Activated naive CD4-positive, alpha-beta T cell treated with anti-CD3 and anti-CD28 coated beads for 36 hours (primary cell): Measurements from ENCODE around the gene ELAVL4. TPM values are rescaled to one million over a fixed set of nuclear protein-coding genes. Genes with fewer than 3 reads are reported as not detected.

ENCODE experiments used
- CTCF ChIA-PET: fragments of 350-600 bp; sonication (Branson Sonifier 250); formaldehyde crosslinking; loops from one replicate; lab custom pipeline; 2021; ENCODE audit warnings: antibody characterized with exemption; lab: Charles Lee
- DNase-seq: peaks from one replicate; pipeline ENCODE4 v3.0.0-alpha.2; 2020
- H3K27ac Mint-ChIP-seq: one replicate; pipeline ENCODE4 v1.8.0; 2021; ENCODE audit warnings: mild to moderate bottlenecking, mixed read lengths
- H3K27me3 Mint-ChIP-seq: one replicate; pipeline ENCODE4 v1.8.0; 2021; ENCODE audit warnings: low read depth, mixed read lengths
- H3K36me3 Mint-ChIP-seq: one replicate; pipeline ENCODE4 v1.8.0; 2021; ENCODE audit warnings: low read depth, mixed read lengths
- H3K4me1 Mint-ChIP-seq: one replicate; pipeline ENCODE4 v1.8.0; 2021; ENCODE audit warnings: low read depth, mixed read lengths
- H3K4me3 Mint-ChIP-seq: one replicate; pipeline ENCODE4 v1.8.0; 2021; ENCODE audit warnings: mild to moderate bottlenecking, moderate library complexity, mixed read lengths
- H3K9me3 Mint-ChIP-seq: one replicate; pipeline ENCODE4 v1.8.0; 2021; ENCODE audit warnings: mixed read lengths
- intact Hi-C: fragments of 100-400 bp; cut with micrococcal nuclease; formaldehyde crosslinking; loops from one replicate; pipeline ENCODE4 v1.15.1; 2023
- total RNA-seq, 2 experiments: library from RNA; stranded (reverse); gene quantifications; one replicate each; pipeline ENCODE4 v1.2.3, GENCODE V29; 2021

Gene ELAVL4
- total RNA-seq = not detected

DNA sequence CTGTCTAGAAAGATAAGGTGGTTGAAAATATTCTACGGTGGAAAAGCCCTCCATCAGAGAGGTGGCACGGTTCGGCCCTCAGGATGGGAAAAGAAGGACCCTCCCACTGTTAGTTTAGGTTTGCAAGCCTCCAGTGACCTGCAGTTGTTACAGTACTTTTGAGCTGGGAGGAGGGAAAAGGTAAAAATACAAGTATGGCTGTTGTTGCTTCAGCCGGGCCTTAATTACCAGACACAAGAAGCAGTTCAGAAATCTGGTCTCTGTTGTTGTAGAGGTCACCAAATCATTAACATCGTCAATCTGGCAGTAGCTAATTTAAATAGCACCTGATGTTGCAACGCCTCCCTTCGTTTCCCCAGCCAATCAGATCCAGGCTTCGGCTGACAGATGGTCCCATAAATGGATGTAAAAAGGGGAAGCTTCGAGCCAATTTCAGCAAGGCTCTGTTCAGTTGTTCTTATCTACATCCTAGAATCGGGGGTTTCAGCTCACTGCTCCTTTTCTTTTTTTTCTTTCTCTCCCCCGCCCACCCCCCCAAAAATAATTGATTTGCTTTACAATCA is at the start of gene ELAVL4:
ELAVL4 (plus strand) TSS at position 424 of the 563 bp plus-strand sequence. CDS start 270 bp downstream, outside the sequence.
- no peaks in the 10 kb centered on the region for H3K36me3 Mint-ChIP-seq
- CTCF ChIA-PET = no interaction called here
- H3K4me3 Mint-ChIP-seq = peak within 1 kb of the TSS; percentile 7
- intact Hi-C loops = no loop called here
- H3K27me3 Mint-ChIP-seq = peaks cover 57% of the 10 kb centered on the region
- H3K9me3 Mint-ChIP-seq = no peaks in the 10 kb centered on the region
- H3K27ac Mint-ChIP-seq = no peak within 1 kb of the TSS
- H3K4me1 Mint-ChIP-seq = peaks cover 16% of the 10 kb centered on the region
- no peak for DNase-seq

DNA sequence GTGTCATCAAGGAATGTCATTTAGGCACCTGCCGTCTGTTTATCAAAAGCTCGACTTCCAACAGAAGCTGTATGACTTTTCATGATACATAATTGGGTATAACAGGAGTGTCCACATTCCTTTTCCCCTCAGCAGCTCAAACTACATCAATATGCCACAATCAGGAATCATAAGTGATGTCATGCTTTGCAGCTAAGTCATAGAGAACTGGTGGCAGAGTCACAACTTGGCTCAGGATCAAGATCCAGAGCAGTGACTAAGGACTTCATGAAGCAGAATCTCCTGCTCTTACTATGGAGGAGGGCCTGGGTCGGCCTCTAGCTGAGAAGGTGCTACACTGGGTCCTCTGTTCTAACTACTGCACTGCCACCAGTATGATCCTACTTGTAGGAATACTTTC is 48.4 kb upstream of the ELAVL4 start:
- no peaks in the 10 kb centered on the region for H3K27me3 Mint-ChIP-seq
- CTCF ChIA-PET = no interaction called here
- H3K36me3 Mint-ChIP-seq = no peaks in the 10 kb centered on the region
- intact Hi-C loops = no loop called here
- no peak for DNase-seq
- no peaks in the 10 kb centered on the region for H3K9me3 Mint-ChIP-seq
- no peak overlapping the region for H3K27ac Mint-ChIP-seq
- H3K4me3 Mint-ChIP-seq = no peak overlapping the region
- H3K4me1 Mint-ChIP-seq = no peaks in the 10 kb centered on the region

DNA sequence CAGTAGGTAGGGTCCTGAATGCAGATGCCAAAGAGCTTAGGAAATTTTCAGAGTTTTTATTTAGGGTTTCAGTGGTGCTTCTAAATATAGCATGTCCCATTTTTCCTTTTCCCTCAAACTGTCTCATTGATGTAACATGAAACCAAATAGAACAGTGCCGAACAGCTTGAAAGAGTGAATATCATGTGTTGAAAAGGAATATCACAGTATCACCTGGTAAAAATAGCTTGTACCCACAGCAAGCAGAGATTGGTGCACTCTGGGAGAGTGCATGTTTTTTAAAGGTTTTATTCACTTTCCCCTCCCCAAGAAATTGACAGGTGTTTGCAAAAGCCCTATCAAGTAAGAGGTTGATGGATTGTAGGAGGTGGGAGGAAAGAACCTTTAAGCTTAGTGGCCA is 41.9 kb upstream of the ELAVL4 start:
- Mint-ChIP-seq H3K9me3 (no peaks in the 10 kb centered on the region), H3K36me3 (no peaks in the 10 kb centered on the region), H3K27me3 (peaks cover 3% of the 10 kb centered on the region), H3K27ac (no peak overlapping the region), H3K4me3 (no peak overlapping the region), H3K4me1 (no peaks in the 10 kb centered on the region)
- intact Hi-C loops = no loop called here
- CTCF ChIA-PET = no interaction called here
- no peak for DNase-seq

DNA sequence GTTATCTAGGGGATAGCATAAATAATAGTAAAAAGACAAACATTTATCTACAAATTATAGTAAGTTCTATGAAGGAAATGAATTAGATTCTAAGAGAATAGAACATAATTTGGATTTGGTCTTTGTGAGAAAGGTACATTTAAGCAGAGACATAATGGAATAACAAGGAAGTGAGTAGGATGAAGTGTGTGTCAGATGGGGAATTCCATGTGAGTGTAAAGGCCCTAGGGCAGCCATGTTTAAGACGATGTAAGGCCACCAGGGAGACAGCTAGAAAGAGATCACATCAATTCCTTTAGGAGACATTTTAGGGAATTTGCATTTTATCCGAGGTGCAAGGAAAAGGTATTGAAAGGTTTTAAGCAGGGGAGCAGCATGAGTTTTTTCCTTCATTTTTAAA is 33.8 kb upstream of the ELAVL4 start:
- intact Hi-C loops = no loop called here
- no peak for DNase-seq
- CTCF ChIA-PET = no interaction called here
- H3K4me3 Mint-ChIP-seq = no peak overlapping the region
- no peak overlapping the region for H3K27ac Mint-ChIP-seq
- H3K4me1 Mint-ChIP-seq = no peaks in the 10 kb centered on the region
- no peaks in the 10 kb centered on the region for H3K27me3 Mint-ChIP-seq
- no peaks in the 10 kb centered on the region for H3K9me3 Mint-ChIP-seq
- H3K36me3 Mint-ChIP-seq = no peaks in the 10 kb centered on the region

DNA sequence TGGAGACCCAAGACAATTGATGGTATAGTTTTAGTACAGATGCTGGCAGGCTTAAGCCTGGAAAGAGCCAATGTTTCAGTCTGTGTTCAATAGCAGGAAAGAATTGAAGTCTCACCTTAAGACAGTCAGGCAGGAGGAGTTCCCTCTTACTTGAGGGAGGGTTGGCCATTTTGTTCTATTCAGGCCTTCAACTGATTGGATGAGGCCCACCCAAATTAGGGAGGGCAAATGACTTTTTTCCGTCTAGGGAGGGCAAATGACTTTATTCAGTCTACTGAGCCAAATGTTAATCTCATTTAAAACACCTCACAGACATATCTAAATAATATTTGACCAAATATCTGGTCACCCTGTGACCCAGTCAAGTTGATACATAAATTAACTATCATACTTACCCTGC is 31.4 kb upstream of the ELAVL4 start:
- CTCF ChIA-PET = no interaction called here
- Mint-ChIP-seq H3K4me3 (no peak overlapping the region), H3K27ac (no peak overlapping the region), H3K9me3 (no peaks in the 10 kb centered on the region), H3K27me3 (no peaks in the 10 kb centered on the region), H3K36me3 (no peaks in the 10 kb centered on the region), H3K4me1 (no peaks in the 10 kb centered on the region)
- DNase-seq = no peak
- intact Hi-C loops = no loop called here

DNA sequence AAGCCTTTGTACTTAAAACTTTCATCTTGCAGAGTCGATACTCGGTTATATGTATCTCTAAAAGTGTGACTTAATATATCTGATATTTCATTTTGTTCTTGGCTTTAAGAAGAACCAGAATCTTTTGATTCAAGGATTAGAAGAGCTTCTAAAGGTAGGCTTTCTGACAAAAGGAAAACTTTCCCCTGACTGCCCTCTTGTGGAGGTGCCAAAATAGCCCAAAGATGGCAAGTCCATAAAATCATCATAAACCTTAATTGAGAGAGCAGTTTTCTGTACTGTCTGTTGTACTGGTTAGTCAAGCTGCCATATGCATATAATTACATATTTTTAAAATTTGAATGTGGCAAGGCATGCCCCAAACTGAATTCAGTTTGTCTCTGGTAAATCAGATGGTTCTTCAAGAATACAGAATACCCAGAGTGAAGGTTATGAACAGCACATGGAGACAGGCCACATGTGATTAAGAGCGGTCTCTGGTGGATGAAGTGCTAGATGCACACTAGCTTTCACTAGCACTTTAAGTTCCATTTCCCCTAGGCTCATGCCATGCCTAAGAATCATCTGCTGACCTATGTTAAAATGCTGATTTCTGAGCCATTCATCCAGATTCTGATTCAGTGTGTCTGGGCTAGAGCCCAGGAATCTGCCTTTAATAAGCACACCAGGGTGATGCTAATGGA is 27.7 kb upstream of the ELAVL4 start:
- no peaks in the 10 kb centered on the region for H3K27me3 Mint-ChIP-seq
- CTCF ChIA-PET = no interaction called here

DNA sequence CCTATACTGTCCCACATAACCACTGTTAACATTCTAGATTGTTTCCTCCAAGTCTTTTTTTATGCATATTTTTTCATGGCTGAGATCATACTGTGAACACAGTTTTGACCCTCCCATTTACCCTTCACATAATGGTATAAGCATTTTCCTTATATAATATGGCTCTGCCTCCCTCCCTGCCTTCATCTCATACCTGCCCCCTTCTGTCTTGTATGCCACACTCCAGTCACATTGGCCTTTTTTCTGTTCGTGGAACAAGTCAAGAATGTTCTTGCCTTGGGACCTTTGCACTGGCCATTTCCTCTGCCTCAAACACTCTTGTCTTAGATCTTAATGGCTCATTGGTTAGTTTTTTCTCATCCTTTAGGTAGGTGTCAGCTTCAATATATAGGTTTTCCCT is 24.3 kb upstream of the ELAVL4 start:
- peaks cover 2% of the 10 kb centered on the region for H3K9me3 Mint-ChIP-seq
- no peak overlapping the region for H3K4me3 Mint-ChIP-seq
- H3K36me3 Mint-ChIP-seq = no peaks in the 10 kb centered on the region
- H3K27me3 Mint-ChIP-seq = no peaks in the 10 kb centered on the region
- intact Hi-C loops = no loop called here
- no peak for DNase-seq
- no peaks in the 10 kb centered on the region for H3K4me1 Mint-ChIP-seq
- no peak overlapping the region for H3K27ac Mint-ChIP-seq
- CTCF ChIA-PET = no interaction called here

More for the DNA sequence above, 27.7 kb upstream of the ELAVL4 start:
- Mint-ChIP-seq H3K4me3 (no peak overlapping the region), H3K4me1 (no peaks in the 10 kb centered on the region), H3K36me3 (no peaks in the 10 kb centered on the region), H3K9me3 (peaks cover 2% of the 10 kb centered on the region), H3K27ac (no peak overlapping the region)
- DNase-seq = peak; percentile 14
- intact Hi-C loops = no loop called here

DNA sequence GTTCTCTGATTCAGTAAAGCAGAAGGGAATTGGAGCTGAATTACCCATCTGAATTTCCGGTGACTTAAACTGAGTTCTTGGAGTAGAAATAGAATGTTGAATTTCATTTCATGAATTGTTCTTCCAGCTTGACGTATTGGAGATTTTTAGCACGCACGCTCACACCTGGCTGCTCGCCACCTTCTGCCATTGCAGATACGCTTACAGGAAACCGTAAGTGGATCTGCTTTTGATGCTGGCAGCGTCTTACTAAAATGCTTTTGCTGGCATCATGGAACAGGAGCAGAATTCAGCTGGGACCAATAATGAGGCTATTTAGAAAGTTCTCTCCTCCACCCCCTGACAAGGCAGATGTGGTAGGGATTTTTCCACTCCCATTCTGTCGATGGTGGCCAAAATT is 17.7 kb upstream of the ELAVL4 start:
- CTCF ChIA-PET = no interaction called here
- no peak overlapping the region for H3K27ac Mint-ChIP-seq
- no peaks in the 10 kb centered on the region for H3K4me1 Mint-ChIP-seq
- H3K9me3 Mint-ChIP-seq = no peaks in the 10 kb centered on the region
- peaks cover 8% of the 10 kb centered on the region for H3K27me3 Mint-ChIP-seq
- no peak overlapping the region for H3K4me3 Mint-ChIP-seq
- H3K36me3 Mint-ChIP-seq = no peaks in the 10 kb centered on the region
- DNase-seq = no peak
- intact Hi-C loops = no loop called here

DNA sequence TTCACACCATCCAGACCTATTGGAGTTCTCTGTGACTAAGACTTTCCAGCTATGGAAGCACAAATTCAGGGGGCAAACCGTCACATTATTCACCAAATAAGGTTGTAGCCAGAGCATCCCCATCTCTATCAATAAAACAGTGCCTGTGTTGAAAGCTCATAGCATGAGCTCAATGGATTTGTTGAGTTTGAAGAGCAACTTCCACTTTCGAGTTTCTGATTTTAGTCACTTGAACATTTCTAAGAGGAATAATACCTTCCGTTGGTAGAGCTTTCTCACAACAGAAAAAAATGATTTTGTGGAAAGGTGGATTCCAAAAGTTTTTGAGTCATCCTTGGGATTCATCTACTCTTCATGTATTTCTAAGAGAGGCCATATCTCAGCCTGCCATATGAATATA is 13.0 kb upstream of the ELAVL4 start:
- Mint-ChIP-seq H3K36me3 (no peaks in the 10 kb centered on the region), H3K9me3 (no peaks in the 10 kb centered on the region), H3K4me1 (no peaks in the 10 kb centered on the region), H3K27me3 (peaks cover 9% of the 10 kb centered on the region), H3K27ac (no peak overlapping the region), H3K4me3 (no peak overlapping the region)
- CTCF ChIA-PET = interaction anchor here (1.5 kb wide), 1 partner anchor 10 kb away, joined by 4 read pairs; no protein-coding TSS in a partner anchor
- no peak for DNase-seq
- intact Hi-C loops = no loop called here

DNA sequence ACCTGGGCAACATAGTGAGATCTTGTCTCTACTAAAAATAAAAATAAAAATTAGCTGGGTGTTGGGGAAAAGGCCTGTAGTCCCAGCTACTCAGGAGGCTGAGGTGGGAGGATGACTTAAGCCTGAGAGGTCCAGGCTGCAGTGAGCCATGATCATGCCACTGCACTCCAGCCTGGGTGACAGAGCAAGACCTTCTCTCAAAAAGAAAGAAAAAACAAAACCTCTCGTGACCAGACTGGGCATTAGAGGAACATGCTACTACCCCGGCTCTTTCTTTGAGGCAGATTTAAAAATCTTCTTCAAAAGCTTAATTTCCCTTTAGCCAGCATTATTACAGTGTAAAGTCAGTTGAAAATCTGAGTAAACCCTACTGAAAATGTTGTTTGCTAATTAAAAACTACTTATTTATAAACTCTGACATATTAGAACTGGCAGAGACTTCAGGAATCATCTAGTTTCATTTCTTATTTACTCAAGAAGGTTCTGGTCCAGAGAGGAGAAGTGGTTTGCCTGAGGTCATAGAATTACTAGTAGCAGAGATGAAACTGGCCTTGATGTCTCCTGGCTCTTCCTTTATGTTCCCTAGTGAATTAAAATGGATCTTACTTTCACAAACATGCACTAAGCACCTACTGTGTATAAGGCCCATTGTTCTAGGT is 11.6 kb upstream of the ELAVL4 start:
- intact Hi-C loops = no loop called here
- no peak overlapping the region for H3K4me3 Mint-ChIP-seq
- CTCF ChIA-PET = interaction anchor here (1.5 kb wide), 1 partner anchor 8 kb away, joined by 4 read pairs; no protein-coding TSS in a partner anchor

DNA sequence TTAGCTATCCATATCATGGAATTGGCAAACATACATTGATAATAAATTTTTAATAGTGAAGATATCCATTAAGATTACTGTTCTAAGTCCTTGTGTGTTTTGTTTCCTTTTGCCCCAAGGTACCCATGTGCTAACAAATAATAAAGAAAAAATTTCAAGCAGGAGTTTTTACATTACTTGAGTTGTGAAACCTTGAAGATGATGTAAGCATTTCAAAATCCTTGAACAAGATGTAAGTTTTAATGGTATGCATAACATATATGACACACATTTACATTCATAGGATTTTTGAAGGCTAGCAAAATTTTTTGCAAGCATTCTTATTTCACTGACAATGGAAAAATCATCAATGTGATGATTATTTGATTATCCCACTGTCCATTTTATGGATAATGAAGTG is 10.9 kb upstream of the ELAVL4 start:
- no peak for DNase-seq
- CTCF ChIA-PET = no interaction called here
- Mint-ChIP-seq H3K4me3 (no peak overlapping the region), H3K27me3 (peaks cover 2% of the 10 kb centered on the region), H3K4me1 (no peaks in the 10 kb centered on the region), H3K36me3 (no peaks in the 10 kb centered on the region), H3K9me3 (no peaks in the 10 kb centered on the region), H3K27ac (no peak overlapping the region)
- intact Hi-C loops = no loop called here

More for the DNA sequence above, 11.6 kb upstream of the ELAVL4 start:
- Mint-ChIP-seq H3K27me3 (peaks cover 6% of the 10 kb centered on the region), H3K9me3 (no peaks in the 10 kb centered on the region), H3K36me3 (no peaks in the 10 kb centered on the region), H3K27ac (no peak overlapping the region), H3K4me1 (no peaks in the 10 kb centered on the region)
- no peak for DNase-seq

DNA sequence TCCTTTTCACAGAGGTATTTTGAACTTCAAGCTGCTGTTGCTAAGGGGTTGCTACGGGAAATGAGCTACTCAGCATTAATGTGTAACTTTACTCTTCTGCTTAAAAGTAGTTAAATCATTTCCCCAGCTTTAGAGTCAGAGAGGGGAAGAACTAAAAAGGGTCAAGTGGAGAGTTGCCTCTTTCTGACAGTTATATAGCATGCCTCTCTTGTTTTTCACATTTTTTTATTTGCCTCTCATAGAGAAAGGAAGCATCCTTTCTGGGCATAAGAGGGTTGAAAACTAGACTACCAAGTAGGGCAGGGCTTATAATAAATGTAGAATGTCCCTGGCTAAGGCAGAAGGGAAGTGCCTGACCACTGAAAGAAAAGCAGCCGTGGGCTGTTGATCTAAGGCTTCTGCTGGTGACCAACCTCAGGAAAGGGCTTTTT is 10.1 kb upstream of the ELAVL4 start:
- Mint-ChIP-seq H3K9me3 (no peaks in the 10 kb centered on the region), H3K4me1 (no peaks in the 10 kb centered on the region), H3K27ac (no peak overlapping the region), H3K4me3 (no peak overlapping the region), H3K36me3 (no peaks in the 10 kb centered on the region), H3K27me3 (peaks cover 2% of the 10 kb centered on the region)
- intact Hi-C loops = no loop called here
- CTCF ChIA-PET = no interaction called here
- DNase-seq = no peak

DNA sequence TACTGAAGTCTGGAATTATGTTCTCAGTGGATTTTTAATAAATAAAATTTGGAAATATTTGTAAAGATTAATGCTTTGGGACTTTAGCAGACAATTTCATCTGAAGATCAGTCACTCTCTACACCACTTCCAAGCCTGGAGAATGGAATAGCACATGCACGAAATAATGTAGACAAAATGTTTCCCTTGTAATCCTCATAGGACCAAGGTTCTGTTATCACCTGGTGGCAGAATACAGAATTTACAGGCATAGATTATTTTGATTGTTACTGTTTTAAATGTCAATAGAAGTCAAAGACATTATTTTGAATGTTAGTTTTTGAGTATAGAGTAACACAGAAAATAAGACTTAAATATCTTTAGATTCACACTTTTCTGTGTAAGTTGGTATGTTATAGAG is 9.1 kb upstream of the ELAVL4 start:
- Mint-ChIP-seq H3K4me1 (no peaks in the 10 kb centered on the region), H3K27me3 (peaks cover 2% of the 10 kb centered on the region), H3K4me3 (no peak overlapping the region), H3K36me3 (no peaks in the 10 kb centered on the region), H3K9me3 (no peaks in the 10 kb centered on the region), H3K27ac (no peak overlapping the region)
- DNase-seq = no peak
- intact Hi-C loops = no loop called here
- CTCF ChIA-PET = no interaction called here
